NCI-H69 (cell line): Measurements from ENCODE around the gene ARHGAP27.

Experiments used
- DNase-seq: peaks from one replicate; lab custom pipeline; 2025; lab: John Stamatoyannopoulos, UW

ARHGAP27 gene

GRCh38 chr17:45430738-45431530 lies 1.7 kb downstream of the ARHGAP27 start:
- DNase-seq = no peak

GRCh38 chr17:45430006-45430737 lies 2.5 kb downstream of the ARHGAP27 start:
- no peak for DNase-seq

DNA sequence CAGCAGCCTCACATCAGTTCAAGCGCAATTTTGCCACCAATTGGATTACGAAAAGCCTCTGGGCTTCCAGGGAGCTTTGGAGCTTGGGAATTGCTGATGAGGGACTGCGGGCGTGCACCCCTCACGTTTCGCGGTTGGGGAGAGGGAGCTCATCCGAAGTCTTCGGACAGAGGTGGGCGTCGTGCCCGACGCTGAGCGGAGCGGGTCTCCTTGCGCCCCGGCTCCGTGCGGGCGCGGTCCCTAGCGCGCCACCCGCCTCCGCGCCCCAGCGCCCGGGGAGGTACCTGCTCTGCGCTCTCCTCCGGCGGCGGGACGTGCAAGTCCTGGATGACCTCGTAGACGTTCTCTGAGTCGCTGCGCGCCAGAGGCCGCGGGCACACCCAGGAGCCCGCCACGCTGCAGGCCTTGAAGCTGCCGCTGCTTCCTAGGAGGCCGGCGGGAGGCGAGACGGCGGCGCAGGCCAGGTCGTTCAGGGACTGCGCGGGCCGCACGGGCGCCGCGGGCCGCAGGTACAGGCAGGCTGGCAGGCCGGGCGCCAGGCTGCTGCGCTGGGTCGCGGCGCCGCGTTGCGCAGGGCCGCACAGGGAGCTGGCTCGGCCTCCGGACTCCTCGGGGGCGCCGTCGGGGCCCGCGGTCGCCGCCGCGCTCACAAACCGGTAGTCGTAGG lies 3.2 kb downstream of the ARHGAP27 start:
- DNase-seq = peak; percentile 25

DNA sequence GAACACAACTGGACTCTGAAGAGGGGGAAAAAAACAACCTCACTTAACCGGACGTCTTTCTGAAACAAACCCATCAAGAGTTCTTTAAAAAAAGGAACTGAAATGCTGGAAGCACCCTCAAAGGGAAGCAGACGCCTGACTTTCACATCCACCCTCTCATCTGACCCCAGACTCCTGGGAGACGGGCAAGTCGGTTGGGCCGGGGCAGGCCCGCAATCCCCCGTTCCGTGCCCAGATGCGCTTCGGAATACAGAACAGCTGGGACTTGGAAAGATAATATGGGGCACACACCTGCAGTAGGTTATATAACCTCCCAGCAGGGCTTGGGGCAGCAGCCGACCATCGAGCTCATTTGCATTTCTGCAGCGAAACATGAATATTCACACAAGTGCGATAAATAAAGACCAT lies 3.7 kb downstream of the ARHGAP27 start:
- DNase-seq = no peak

DNA sequence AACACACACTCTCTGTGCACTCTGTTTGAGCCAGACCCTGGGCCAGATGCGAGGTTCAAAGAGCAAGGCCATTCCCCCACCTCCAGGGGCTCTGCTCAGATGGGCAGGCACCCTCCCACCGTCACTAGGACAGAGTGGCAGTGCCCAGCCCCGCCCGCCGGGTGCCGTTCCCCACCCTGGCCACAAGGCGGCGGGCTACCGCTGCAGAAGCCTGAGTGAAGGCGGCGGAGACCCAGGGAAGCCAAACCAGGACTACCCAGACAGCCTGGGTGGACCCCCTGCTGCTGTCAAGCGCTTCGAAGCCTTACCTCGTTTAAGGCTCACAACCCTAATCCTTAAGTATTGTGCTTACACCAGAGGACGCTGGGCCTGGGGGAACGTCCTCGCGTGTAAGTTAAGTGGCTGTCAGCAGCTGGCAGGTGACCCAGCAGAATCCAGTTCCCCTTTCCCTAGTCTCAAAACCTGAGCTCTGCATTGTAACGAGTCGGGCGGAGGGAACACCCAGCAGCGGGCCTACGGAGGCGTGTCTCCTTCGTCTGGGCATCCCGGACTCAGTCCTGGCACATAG lies 4.5 kb downstream of the ARHGAP27 start:
- peak; percentile 88 for DNase-seq

GRCh38 chr17:45427181-45427835 lies 5.4 kb downstream of the ARHGAP27 start:
- no peak for DNase-seq

GRCh38 chr17:45426561-45426960 lies 6.1 kb downstream of the ARHGAP27 start:
- DNase-seq = no peak

- no peak for DNase-seq
These were observed 6.7 kb downstream of the ARHGAP27 start for GRCh38 chr17:45425984-45426413.

DNA sequence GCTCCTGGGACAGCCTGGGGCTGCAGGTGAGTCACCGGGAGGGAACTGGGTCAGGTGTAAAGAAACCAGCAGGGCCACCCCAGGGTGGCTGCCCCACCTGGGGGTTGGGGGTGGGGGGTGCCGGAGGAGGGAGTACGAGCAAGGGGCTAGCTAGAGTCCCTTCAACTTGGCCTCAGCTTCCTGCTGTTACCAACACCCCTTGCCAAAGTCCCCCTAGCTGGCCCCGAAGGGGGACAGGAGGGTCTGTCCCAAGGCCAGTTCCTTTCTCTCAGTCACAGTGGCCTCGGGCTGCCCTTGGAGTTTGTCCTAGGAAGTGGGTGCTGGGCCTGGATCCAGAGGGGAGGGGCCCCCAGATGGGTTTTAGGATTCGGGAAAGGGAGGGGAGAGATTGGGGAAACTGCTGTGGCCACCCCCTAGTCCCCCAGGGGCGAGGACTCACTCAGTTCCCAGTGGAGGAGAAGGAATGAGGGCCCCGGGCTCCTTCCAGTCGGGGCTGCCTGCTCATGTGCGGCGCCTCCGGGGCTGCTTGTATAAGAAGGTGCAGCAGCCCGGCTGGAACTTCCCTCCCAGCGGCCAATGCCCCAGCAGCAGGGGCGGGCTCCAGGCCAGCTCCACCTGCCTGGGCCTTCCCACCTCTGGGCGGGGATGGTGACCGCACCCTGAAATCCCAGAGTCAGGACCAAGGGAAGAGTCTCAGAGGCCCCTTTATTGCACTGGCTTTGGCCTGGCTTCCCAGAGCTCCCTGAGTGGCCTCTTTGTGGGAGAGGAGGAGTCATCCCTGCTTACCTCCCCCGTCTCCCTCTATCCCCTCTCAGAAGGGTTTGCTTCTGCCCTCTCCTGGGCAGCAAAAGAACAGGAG lies 7.3 kb downstream of the ARHGAP27 start:
- peak; percentile 93 for DNase-seq

DNA sequence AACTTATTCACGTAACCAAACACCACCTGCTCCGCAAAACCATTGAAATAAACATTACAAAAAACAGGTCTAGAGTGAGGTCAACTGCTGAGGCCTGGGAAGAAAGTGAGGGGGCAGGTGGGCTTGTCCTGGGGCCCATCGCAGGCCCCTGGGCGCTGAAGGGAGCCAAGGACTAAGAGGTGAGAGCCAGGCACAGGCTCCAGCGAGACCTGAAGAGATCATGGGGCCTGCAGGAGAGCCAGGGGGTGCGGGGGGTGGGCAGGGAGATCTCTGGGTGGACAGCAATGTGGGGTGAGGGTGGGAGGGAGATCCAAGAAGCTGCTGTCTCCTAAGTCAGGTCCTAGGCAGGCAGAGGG lies 7.9 kb downstream of the ARHGAP27 start:
- no peak for DNase-seq

- no peak for DNase-seq
These were observed 8.7 kb downstream of the ARHGAP27 start for GRCh38 chr17:45423975-45424335.

DNA sequence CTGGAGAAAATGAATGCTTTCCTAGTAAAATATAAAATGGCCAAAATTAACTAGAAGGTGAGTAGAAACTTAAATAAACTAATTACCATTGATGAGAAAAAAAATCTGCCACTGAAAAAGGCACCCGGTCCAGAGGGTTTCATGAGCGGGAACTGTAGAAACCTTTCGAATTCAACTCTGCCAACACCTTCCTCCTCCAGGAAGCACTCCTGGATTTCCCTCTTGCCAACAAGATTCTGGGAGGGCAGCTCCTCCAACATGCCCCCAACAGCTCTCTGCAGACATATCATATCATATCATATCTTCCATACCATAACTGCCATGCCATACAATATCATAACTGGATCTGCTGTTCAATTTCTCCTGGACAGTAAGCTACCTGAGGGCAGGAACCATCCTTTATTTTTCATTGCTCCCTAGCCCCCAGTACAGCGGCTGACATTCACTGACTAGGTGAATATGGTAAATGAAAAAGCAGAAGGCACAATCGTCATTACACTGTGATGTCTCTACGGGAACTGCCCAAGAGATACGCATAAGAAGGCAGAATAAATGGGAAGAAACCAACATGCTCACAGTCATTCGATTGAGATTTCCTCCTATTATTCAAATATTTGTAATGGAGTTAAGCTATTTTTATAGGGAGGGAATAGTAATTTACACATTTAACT lies 9.2 kb downstream of the ARHGAP27 start:
- no peak for DNase-seq

DNA sequence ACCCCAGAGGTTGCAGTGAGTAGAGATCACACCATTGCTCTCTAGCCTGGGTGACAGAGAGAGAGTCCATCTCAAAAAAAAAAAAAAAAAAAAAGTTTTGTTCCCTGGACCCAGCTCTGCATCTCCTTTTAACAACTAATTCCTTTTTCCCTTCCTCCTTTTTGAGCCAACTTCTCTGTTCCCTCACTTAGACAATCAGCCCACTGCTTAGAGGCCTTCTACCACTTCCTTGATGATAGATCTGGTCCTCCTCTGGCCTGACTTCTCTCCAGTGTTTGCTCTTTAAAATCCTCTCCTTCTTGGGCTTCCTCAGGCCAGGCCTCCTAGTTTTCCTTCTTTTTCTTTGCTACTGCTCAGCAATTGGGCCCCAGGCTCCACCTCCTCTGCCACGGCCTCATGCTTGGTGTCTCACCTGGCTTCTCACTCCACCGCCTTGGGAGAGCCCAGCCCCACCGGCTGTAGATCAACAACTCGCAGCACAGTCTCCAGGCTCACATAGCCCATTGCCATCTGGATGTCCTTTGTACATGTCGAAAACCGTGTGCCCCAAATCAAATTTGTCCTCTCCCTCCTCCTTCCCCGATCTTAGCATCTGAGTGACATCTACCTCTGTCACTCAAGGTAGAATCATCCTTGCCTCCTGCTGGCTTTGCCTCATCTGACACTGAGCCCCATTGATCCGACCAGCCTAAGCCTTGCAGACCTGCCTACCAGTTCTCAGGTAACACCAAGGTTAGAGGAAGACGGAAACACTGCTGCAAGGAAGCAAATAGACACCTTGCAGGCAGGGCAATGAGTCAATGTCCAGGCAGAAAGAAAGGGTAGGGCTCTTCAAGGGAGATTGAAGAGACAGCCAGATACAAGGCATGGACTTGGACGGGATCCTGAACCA lies 17.4 kb downstream of the ARHGAP27 start:
- DNase-seq = no peak

DNA sequence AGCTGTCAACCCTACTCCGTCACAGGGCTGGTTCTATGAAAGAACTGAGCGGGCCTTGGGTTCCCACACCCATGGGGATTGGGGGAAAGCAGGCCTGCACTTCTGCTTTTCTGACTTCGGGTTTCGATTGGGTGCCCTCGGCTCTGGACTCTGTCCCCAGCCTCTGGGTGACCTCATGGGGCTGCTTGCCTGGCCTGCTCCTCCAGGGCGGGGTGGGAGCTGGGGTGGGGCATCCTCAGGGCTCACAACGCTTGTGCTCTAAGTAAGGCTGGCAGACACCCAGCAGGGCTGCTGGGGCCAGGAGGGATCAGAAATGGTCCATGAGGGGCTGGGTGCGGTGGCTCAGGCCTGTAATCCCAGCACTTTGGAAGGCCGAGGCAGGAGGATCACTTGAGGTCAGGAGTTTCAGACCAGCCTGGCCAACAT lies 19.2 kb downstream of the ARHGAP27 start:
- no peak for DNase-seq

DNA sequence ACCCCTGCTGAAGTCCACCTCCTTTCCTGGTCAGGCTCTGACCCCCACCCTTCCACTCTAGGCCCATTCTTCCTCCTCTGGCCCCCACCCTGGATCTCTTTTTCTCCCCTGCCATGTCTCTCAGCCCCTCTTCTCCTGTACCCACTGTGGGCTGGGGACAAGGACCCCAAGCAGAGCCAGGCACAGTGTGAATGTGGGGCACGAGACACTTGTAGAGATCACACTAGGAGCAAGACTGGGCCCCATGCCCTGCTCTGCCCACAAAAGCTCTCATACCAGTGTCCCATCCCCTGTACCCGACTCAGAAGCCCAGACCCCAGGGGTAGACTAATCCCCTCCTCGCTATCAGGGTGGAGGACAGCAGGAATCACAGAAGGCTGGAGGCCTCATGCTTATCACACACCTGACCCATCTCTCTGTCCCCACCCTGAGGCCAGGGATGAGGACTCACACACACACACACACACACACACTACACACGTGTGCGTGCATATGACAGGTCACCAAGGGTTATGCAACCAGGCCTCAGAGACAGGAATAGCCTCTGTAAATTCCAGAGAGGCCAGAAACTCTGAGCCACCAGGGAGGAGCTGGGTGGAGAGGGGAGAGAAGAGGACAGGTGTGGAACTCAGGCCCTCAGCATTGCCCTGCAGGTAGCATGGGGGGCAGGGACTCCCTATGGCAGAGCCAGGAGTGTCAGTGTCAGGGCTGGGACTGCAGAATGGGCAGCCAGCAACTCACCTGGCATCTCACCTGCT lies 21.1 kb downstream of the ARHGAP27 start:
- no peak for DNase-seq

GRCh38 chr17:45410144-45411091 lies 22.3 kb downstream of the ARHGAP27 start:
- no peak for DNase-seq

GRCh38 chr17:45409659-45410076 lies 23.0 kb downstream of the ARHGAP27 start:
- no peak for DNase-seq
